Activated CD8-positive, alpha-beta T cell treated with anti-CD3 and anti-CD28 coated beads for 36 hours (primary cell): Measurements from ENCODE around the gene ATP6V0A4. TPM values are rescaled to one million over a fixed set of nuclear protein-coding genes. Genes with fewer than 3 reads are reported as not detected.
"Not testable (repeated sequence)": the region's sequence is repeated elsewhere in the genome, so short reads cannot be mapped to it uniquely, and the experiment has no call there.

ENCODE experiments used
- ATAC-seq: fragments of 200-7000 bp; cut with Tn5 transposase; one replicate; pipeline ENCODE4 v1.10.0; 2021; ENCODE audit warnings: mild to moderate bottlenecking, moderate library complexity
- CTCF ChIA-PET: fragments of 350-600 bp; sonication (Branson Sonifier 250); formaldehyde crosslinking; loops from one replicate; lab custom pipeline; 2021; ENCODE audit warnings: antibody characterized with exemption; lab: Charles Lee
- POLR2A ChIA-PET: fragments of 350-600 bp; sonication (Branson Sonifier 250); formaldehyde crosslinking; loops from one replicate; lab custom pipeline; 2021; ENCODE audit warnings: antibody characterized with exemption; lab: Charles Lee
- DNase-seq: peaks from one replicate; pipeline ENCODE4 v3.0.0-alpha.2; 2020
- H3K27ac Mint-ChIP-seq: one replicate; pipeline ENCODE4 v1.8.0; 2021; ENCODE audit warnings: mild to moderate bottlenecking, mixed read lengths
- H3K27me3 Mint-ChIP-seq: one replicate; pipeline ENCODE4 v1.8.0; 2021; ENCODE audit warnings: mixed read lengths
- H3K36me3 Mint-ChIP-seq: one replicate; pipeline ENCODE4 v1.8.0; 2021; ENCODE audit warnings: low read depth, mixed read lengths
- H3K4me1 Mint-ChIP-seq: one replicate; pipeline ENCODE4 v1.8.0; 2021; ENCODE audit warnings: low read depth, mixed read lengths
- H3K4me3 Mint-ChIP-seq: one replicate; pipeline ENCODE4 v1.8.0; 2021; ENCODE audit warnings: mild to moderate bottlenecking, moderate library complexity, mixed read lengths
- H3K9me3 Mint-ChIP-seq: one replicate; pipeline ENCODE4 v1.8.0; 2021; ENCODE audit warnings: mixed read lengths
- intact Hi-C: fragments of 100-400 bp; cut with micrococcal nuclease; formaldehyde crosslinking; loops from one replicate; pipeline ENCODE4 v1.10.0; 2022
- total RNA-seq, 2 experiments: library from RNA; stranded (reverse); gene quantifications; one replicate each; pipeline ENCODE4 v1.2.3, GENCODE V29; 2021
- TF ChIP-seq, protein P1 (sequence below): fragments of 200-600 bp; IDR thresholded peaks from one replicate; pipeline ENCODE4 v1.8.0; 2022; ENCODE audit warnings: antibody characterized with exemption, mild to moderate bottlenecking

Gene ATP6V0A4
- total RNA-seq, 2 experiments from 2014 or later, result not detected

DNA sequence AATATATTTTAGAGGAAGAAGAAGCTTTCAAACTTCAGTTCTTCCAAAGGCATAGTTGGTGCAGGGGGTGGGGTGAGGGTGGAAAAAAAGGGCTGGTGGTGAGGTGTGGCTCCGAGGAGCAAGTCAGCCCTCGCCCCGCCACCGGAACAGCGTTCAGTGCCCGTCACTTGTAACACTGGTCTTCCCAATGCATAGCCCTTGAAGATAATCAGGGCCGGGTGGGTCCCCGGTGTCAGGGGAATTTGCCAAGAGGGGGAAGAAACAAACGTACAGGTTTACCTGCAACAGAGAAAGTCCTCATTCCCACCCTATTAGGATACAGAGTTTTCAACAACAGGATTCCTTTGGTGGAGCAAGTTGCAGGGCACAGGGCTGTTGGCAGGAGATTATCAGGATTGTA, 98.3 kb downstream of the ATP6V0A4 start:
- no peak for ATAC-seq
- Mint-ChIP-seq H3K9me3 (no peaks in the 10 kb centered on the region), H3K27me3 (no peaks in the 10 kb centered on the region), H3K4me1 (no peaks in the 10 kb centered on the region), H3K4me3 (no peak overlapping the region), H3K27ac (no peak overlapping the region), H3K36me3 (no peaks in the 10 kb centered on the region)
- ChIA-PET CTCF (no interaction called here), POLR2A (no interaction called here)
- intact Hi-C loops, result no loop called here
- TF ChIP-seq, protein P1, sequence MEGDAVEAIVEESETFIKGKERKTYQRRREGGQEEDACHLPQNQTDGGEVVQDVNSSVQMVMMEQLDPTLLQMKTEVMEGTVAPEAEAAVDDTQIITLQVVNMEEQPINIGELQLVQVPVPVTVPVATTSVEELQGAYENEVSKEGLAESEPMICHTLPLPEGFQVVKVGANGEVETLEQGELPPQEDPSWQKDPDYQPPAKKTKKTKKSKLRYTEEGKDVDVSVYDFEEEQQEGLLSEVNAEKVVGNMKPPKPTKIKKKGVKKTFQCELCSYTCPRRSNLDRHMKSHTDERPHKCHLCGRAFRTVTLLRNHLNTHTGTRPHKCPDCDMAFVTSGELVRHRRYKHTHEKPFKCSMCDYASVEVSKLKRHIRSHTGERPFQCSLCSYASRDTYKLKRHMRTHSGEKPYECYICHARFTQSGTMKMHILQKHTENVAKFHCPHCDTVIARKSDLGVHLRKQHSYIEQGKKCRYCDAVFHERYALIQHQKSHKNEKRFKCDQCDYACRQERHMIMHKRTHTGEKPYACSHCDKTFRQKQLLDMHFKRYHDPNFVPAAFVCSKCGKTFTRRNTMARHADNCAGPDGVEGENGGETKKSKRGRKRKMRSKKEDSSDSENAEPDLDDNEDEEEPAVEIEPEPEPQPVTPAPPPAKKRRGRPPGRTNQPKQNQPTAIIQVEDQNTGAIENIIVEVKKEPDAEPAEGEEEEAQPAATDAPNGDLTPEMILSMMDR, result no peak
- DNase-seq, result no peak

DNA sequence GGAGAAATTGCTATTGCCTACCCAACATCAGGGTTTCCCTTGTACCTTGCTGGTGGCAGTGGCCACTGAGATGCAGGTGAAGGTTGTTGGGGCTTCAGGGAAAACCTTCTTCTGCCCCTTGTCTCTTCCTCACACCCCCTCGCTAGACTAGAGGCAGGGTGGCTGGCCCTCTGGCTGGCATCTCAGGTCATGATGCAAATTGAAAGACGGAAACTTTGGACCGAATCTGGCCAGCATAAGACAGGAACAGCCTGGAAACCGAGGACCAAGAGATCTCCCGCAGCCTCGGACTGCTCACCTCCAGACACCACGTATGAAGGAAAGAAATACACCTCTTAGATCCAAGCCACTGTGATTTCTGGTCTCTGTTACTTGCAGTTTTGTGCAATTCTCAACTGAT, 99.7 kb downstream of the ATP6V0A4 start:
- H3K4me1 Mint-ChIP-seq, result no peaks in the 10 kb centered on the region

DNA sequence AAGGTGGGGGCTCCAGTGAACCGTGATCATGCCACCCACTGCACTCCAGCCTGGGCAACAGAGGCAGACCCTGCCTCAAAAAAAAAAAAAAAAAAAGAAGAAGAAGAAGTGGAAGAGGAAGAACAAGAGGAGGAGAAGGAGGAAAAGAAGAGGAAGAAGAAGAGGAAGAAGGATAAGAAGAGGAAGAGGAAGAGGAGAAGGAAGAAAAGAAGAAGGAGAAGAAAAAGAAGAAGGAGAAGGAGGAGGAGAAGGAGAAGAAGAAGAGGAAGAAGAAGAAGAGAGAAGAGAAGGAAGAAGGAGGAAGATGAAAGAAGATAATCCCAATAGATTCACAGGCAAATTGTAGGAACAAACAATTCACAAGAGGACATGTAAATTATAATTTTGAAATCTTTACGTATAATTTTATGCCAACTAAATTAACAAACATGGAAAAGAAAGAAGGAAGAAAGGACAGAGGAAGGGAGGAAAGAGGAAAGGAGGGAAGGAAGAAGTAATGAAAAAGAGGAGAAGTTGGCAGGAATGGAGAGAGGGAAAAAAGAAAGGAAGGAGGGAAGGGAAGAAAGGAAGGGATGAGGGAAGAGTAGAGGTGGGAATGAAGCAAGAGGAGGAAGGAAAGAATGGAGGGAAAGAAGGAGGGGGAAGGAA, 100.3 kb downstream of the ATP6V0A4 start:
- Mint-ChIP-seq H3K27me3 (no peaks in the 10 kb centered on the region), H3K4me1 (no peaks in the 10 kb centered on the region), H3K9me3 (no peaks in the 10 kb centered on the region), H3K36me3 (no peaks in the 10 kb centered on the region), H3K27ac (no peak overlapping the region), H3K4me3 (no peak overlapping the region)
- intact Hi-C loops, result no loop called here
- ChIA-PET POLR2A (no interaction called here), CTCF (no interaction called here)
- TF ChIP-seq, protein P1, result no peak
- ATAC-seq (no peak), DNase-seq (no peak)

More for the DNA sequence above, 99.7 kb downstream of the ATP6V0A4 start:
- Mint-ChIP-seq H3K36me3 (no peaks in the 10 kb centered on the region), H3K27me3 (no peaks in the 10 kb centered on the region), H3K4me3 (no peak overlapping the region), H3K27ac (no peak overlapping the region), H3K9me3 (no peaks in the 10 kb centered on the region)
- ChIA-PET CTCF (no interaction called here), POLR2A (no interaction called here)
- TF ChIP-seq, protein P1, result no peak
- ATAC-seq, result no peak
- intact Hi-C loops, result no loop called here
- no peak for DNase-seq

DNA sequence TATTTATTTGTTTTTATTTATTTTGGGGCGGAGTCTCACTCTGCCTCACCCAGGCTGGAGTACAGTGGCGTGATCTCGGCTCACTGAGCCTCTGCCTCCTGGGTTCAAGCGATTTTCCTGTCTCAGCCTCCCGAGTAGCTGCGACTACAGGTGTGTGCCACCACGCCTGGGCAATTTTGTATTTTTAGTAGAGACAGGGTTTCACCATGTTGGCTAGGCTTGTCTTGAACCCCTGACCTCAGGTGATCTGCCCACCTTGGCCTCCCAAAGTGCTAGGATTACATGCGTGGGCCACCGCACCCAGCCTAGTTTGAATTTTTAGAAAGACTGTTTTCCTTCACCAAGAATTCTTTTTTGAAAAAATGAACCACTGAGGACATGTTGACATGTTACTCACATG, 102.2 kb downstream of the ATP6V0A4 start:
- POLR2A ChIA-PET, ATAC-seq, H3K4me3 Mint-ChIP-seq, H3K27ac Mint-ChIP-seq, H3K9me3 Mint-ChIP-seq, CTCF ChIA-PET, H3K4me1 Mint-ChIP-seq, H3K27me3 Mint-ChIP-seq, DNase-seq, H3K36me3 Mint-ChIP-seq, intact Hi-C loops: not testable (repeated sequence)

DNA sequence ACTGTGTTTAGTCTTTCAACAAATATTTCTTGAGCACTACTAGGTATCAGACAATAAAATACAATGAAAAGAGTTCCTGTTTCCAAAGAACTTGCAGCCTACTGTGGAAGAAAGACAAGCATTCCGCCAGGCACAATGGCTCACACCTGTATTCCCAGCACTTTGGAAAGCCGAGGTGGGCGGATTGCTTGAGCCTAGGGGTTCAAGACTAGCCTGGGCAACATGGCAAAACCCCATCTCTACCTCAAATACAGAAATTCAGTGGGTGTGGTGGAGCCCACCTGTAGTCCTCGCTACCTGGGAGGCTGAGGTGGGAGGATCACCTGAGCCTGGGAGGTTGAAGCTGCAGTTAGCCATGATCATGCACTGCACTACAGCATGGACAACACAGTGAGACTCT, 102.9 kb downstream of the ATP6V0A4 start:
- Mint-ChIP-seq H3K36me3 (no peaks in the 10 kb centered on the region), H3K4me1 (no peaks in the 10 kb centered on the region), H3K4me3 (no peak overlapping the region), H3K27me3 (no peaks in the 10 kb centered on the region), H3K27ac (no peak overlapping the region), H3K9me3 (no peaks in the 10 kb centered on the region)
- intact Hi-C loops, result no loop called here
- ChIA-PET CTCF (no interaction called here), POLR2A (no interaction called here)
- DNase-seq (no peak), ATAC-seq (no peak)
- TF ChIP-seq, protein P1, result no peak
